ENCODE measurements around the gene P3H3.
A peak's percentile ranks its signal among the peaks of the same experiment; 100 is the strongest.

P3H3 gene

GRCh38 chr12:6787309-6787708 lies 40.9 kb upstream of the P3H3 start:
- Histone ChIP-seq H3K4me1 (ENCODE audit: control insufficient read depth, insufficient read depth, low read length) (no peaks in the 10 kb centered on the region), H3K4me3 (ENCODE audit: low read length) (no peak overlapping the region), H3K9ac (ENCODE audit: low read length) (no peak overlapping the region), H3K36me3 (ENCODE audit: control insufficient read depth, insufficient read depth, low read length) (no peaks in the 10 kb centered on the region), H3K27me3 (ENCODE audit: control insufficient read depth, insufficient read depth, low read length) (peaks cover under 1% of the 10 kb centered on the region), H3K9me3 (ENCODE audit: control insufficient read depth, low read length) (no peaks in the 10 kb centered on the region)

DNA sequence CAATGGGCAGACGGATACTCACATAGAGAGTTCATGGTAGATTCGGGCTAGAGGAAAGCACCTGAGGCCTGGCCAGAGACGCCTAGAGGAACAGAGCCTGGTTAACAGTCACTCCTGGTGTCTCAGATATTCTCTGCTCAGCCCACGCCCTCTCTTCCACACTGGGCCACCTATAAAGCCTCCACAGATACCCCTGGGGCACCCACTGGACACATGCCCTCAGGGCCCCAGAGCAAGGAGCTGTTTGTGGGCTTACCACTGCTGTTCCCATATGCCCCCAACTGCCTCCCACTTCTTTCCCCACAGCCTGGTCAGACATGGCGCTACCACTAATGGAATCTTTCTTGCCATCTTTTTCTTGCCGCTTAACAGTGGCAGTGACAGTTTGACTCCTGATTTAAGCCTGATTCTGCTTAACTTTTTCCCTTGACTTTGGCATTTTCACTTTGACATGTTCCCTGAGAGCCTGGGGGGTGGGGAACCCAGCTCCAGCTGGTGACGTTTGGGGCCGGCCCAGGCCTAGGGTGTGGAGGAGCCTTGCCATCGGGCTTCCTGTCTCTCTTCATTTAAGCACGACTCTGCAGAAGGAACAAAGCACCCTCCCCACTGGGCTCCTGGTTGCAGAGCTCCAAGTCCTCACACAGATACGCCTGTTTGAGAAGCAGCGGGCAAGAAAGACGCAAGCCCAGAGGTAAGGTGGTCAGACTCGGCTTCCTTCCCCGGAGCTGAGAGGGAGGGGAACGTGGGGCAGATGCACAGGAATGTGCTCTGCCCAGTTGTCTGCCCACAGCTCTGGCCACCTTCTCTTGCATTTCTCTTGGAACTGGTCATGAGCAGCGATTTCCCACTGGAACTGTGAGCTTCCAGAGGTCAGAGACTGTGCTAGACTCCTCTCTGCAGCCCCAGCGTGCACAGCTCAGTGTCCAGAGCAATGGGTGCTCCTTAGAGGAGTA lies 39.0 kb upstream of the P3H3 start, which contains the start of gene CD4:
Gene CD4, plus strand, starts transcription at position 557 of the 953 bp plus-strand sequence. CDS start 10,611 bp downstream, outside the sequence.
- peak within 1 kb of the TSS; percentile 22 for H3K4me3 ChIP-seq (ENCODE audit: low read length)
- H3K9ac ChIP-seq (ENCODE audit: low read length) = peak within 1 kb of the TSS; percentile 18
- H3K27me3 ChIP-seq (ENCODE audit: control insufficient read depth, insufficient read depth, low read length) = peaks cover 8% of the 10 kb centered on the region
- no peaks in the 10 kb centered on the region for H3K36me3 ChIP-seq (ENCODE audit: control insufficient read depth, insufficient read depth, low read length)
- H3K9me3 ChIP-seq (ENCODE audit: control insufficient read depth, low read length) = no peaks in the 10 kb centered on the region
- no peaks in the 10 kb centered on the region for H3K4me1 ChIP-seq (ENCODE audit: control insufficient read depth, insufficient read depth, low read length)

DNA sequence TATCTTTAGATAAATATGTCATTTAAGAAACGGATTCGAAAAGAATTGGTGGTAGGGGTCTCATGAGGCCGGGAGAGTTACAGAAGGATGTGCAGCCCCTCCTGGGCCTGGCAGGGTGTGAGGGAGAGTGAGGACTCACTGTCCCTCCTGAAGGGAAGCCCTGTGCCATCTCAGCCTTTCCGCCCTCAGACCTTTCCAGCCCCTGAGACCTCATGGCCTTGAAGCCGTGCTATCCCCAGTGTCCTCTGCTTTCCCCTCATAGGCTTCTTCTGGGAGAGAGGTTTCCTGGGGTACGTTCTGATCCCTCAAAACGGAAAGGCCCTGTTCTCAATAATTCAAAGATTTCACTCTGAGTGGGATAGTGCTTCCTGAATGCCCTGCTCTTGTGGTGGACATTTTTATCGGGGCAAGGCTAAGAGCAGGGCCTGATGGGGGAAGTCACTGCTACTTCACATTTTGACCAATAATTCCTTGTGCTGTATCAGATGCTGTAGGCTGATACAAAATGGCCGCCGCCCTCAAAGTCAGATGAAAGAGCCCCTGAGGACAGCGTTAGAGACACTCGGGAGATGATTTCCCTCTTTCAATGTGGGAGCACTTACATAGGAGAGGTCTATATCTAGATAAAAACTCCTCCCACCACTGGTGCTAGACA lies 37.6 kb upstream of the P3H3 start:
- Histone ChIP-seq H3K4me1 (ENCODE audit: control insufficient read depth, insufficient read depth, low read length) (no peaks in the 10 kb centered on the region), H3K4me3 (ENCODE audit: low read length) (no peak overlapping the region), H3K9ac (ENCODE audit: low read length) (no peak overlapping the region), H3K36me3 (ENCODE audit: control insufficient read depth, insufficient read depth, low read length) (no peaks in the 10 kb centered on the region), H3K9me3 (ENCODE audit: control insufficient read depth, low read length) (no peaks in the 10 kb centered on the region), H3K27me3 (ENCODE audit: control insufficient read depth, insufficient read depth, low read length) (peaks cover 8% of the 10 kb centered on the region)

DNA sequence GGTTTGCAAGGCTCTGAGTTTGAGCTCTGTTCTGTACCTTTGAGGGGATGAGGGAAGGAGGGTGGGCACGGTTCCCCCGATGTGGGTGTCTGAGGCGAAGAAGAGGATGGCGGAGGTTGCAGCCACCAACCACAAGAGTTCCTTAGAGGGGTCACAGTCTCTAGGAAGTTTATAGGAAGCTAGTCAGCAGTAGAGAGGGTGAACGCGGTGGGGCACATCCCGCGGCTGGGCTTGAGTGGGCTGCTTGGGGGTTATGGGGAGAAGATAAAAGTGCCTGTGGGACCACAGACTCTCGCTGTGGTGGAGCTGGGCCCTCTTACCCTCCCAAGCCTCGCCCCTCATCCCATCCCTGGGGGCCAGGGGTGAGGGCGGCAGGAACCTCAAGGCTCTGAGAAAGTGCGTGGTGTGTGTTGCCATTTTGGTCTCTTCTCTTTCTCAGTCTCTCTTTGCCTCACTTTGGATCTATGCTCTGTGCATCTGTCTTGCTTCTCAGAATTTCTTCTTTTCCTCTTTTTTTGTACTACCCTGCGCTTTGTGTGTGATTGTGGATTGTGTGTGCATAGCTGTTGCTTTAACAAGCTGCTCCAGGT lies 36.2 kb upstream of the P3H3 start:
- Histone ChIP-seq H3K9me3 (ENCODE audit: control insufficient read depth, low read length) (no peaks in the 10 kb centered on the region), H3K4me1 (ENCODE audit: control insufficient read depth, insufficient read depth, low read length) (no peaks in the 10 kb centered on the region), H3K4me3 (ENCODE audit: low read length) (no peak overlapping the region), H3K27me3 (ENCODE audit: control insufficient read depth, insufficient read depth, low read length) (peaks cover 8% of the 10 kb centered on the region), H3K9ac (ENCODE audit: low read length) (no peak overlapping the region), H3K36me3 (ENCODE audit: control insufficient read depth, insufficient read depth, low read length) (no peaks in the 10 kb centered on the region)

- Histone ChIP-seq H3K4me1 (ENCODE audit: control insufficient read depth, insufficient read depth, low read length) (no peaks in the 10 kb centered on the region), H3K9me3 (ENCODE audit: control insufficient read depth, low read length) (no peaks in the 10 kb centered on the region), H3K27me3 (ENCODE audit: control insufficient read depth, insufficient read depth, low read length) (peaks cover 8% of the 10 kb centered on the region), H3K9ac (ENCODE audit: low read length) (no peak overlapping the region), H3K4me3 (ENCODE audit: low read length) (no peak overlapping the region), H3K36me3 (ENCODE audit: control insufficient read depth, insufficient read depth, low read length) (no peaks in the 10 kb centered on the region)
Measured at GRCh38 chr12:6792522-6793201, 35.5 kb upstream of the P3H3 start.

- Histone ChIP-seq H3K4me1 (ENCODE audit: control insufficient read depth, insufficient read depth, low read length) (no peaks in the 10 kb centered on the region), H3K9ac (ENCODE audit: low read length) (no peak overlapping the region), H3K4me3 (ENCODE audit: low read length) (no peak overlapping the region), H3K27me3 (ENCODE audit: control insufficient read depth, insufficient read depth, low read length) (peaks cover 8% of the 10 kb centered on the region), H3K9me3 (ENCODE audit: control insufficient read depth, low read length) (no peaks in the 10 kb centered on the region), H3K36me3 (ENCODE audit: control insufficient read depth, insufficient read depth, low read length) (no peaks in the 10 kb centered on the region)
Measured at GRCh38 chr12:6795088-6795487, 33.1 kb upstream of the P3H3 start.

- no peak overlapping the region for H3K4me3 ChIP-seq (ENCODE audit: low read length)
- no peaks in the 10 kb centered on the region for H3K9me3 ChIP-seq (ENCODE audit: control insufficient read depth, low read length)
- H3K9ac ChIP-seq (ENCODE audit: low read length) = no peak overlapping the region
- H3K27me3 ChIP-seq (ENCODE audit: control insufficient read depth, insufficient read depth, low read length) = peaks cover 8% of the 10 kb centered on the region
- H3K36me3 ChIP-seq (ENCODE audit: control insufficient read depth, insufficient read depth, low read length) = no peaks in the 10 kb centered on the region
- H3K4me1 ChIP-seq (ENCODE audit: control insufficient read depth, insufficient read depth, low read length) = no peaks in the 10 kb centered on the region
Measured at GRCh38 chr12:6796576-6796975, 31.6 kb upstream of the P3H3 start.

DNA sequence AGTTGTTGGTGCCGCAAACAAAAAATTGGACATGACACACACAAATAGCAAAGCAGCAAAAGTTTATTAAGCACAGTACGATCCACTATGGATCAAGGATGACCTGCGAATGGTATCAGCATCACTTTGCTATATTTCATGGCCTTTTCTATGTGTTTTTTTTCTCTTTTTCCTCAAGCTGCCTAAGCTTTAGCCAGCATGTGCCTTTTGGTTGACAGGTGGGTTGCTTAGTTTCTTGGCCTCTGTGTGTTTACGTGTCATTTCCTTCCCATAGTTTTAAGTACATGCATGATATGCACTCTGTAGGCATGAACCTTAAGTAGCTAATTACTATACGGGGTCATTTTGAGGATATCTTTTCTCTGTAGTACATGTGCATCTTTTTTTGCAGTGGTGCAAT lies 29.1 kb upstream of the P3H3 start:
- H3K36me3 ChIP-seq (ENCODE audit: control insufficient read depth, insufficient read depth, low read length) = no peaks in the 10 kb centered on the region
- no peak overlapping the region for H3K4me3 ChIP-seq (ENCODE audit: low read length)
- H3K4me1 ChIP-seq (ENCODE audit: control insufficient read depth, insufficient read depth, low read length) = no peaks in the 10 kb centered on the region
- no peaks in the 10 kb centered on the region for H3K27me3 ChIP-seq (ENCODE audit: control insufficient read depth, insufficient read depth, low read length)
- no peak overlapping the region for H3K9ac ChIP-seq (ENCODE audit: low read length)
- no peaks in the 10 kb centered on the region for H3K9me3 ChIP-seq (ENCODE audit: control insufficient read depth, low read length)

DNA sequence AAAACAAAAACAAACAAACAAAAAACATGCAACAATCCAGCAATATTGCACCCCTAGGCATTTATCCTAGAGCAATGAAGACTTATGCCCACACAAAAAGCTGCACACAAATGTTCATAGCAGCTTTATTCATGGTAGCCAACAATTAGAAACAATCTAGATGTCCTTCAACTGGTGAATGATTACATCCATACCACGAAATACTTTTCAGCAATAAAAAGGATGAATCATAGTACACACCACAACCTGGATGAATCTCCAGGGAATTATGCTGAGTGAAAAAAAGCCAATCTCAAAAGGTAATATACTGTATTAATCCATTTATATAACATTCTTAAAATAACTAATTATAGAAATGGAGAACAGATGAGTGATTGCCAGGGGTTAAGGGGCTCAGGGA lies 21.0 kb upstream of the P3H3 start:
- Histone ChIP-seq H3K4me1 (ENCODE audit: control insufficient read depth, insufficient read depth, low read length) (no peaks in the 10 kb centered on the region), H3K36me3 (ENCODE audit: control insufficient read depth, insufficient read depth, low read length) (no peaks in the 10 kb centered on the region), H3K27me3 (ENCODE audit: control insufficient read depth, insufficient read depth, low read length) (no peaks in the 10 kb centered on the region), H3K4me3 (ENCODE audit: low read length) (no peak overlapping the region), H3K9ac (ENCODE audit: low read length) (no peak overlapping the region), H3K9me3 (ENCODE audit: control insufficient read depth, low read length) (no peaks in the 10 kb centered on the region)

DNA sequence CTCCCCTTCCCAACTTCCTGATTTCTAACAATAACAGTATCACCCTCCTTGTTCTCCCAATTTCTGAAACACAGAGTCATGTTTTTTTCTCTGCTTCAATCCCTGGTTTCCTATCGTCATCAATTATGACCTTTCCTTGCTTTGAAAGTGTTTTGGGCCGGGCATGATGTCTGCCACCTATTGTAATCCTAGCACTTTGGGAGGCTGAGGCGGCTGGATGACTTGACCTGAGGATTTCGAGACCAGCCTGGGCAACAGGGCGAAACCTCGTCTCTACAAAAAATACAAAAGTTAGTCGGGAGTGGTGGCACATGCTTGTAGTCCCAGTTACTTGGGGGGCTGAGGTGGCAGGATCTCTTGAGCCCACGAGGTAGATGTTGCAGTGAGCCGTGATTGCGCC lies 19.2 kb upstream of the P3H3 start:
- no peaks in the 10 kb centered on the region for H3K36me3 ChIP-seq (ENCODE audit: control insufficient read depth, insufficient read depth, low read length)

GRCh38 chr12:6810758-6811157 lies 17.4 kb upstream of the P3H3 start:
- H3K9me3 ChIP-seq (ENCODE audit: control insufficient read depth, low read length) = no peaks in the 10 kb centered on the region
- H3K9ac ChIP-seq (ENCODE audit: low read length) = no peak overlapping the region
- peaks cover 21% of the 10 kb centered on the region for H3K27me3 ChIP-seq (ENCODE audit: control insufficient read depth, insufficient read depth, low read length)
- H3K4me3 ChIP-seq (ENCODE audit: low read length) = no peak overlapping the region
- H3K36me3 ChIP-seq (ENCODE audit: control insufficient read depth, insufficient read depth, low read length) = no peaks in the 10 kb centered on the region
- no peaks in the 10 kb centered on the region for H3K4me1 ChIP-seq (ENCODE audit: control insufficient read depth, insufficient read depth, low read length)

More for the DNA sequence above, 19.2 kb upstream of the P3H3 start:
- Histone ChIP-seq H3K9me3 (ENCODE audit: control insufficient read depth, low read length) (no peaks in the 10 kb centered on the region), H3K9ac (ENCODE audit: low read length) (no peak overlapping the region), H3K27me3 (ENCODE audit: control insufficient read depth, insufficient read depth, low read length) (peaks cover 4% of the 10 kb centered on the region), H3K4me1 (ENCODE audit: control insufficient read depth, insufficient read depth, low read length) (no peaks in the 10 kb centered on the region), H3K4me3 (ENCODE audit: low read length) (no peak overlapping the region)
